HCT116 (cell line): ENCODE data around the gene SMAD9. TPM values are rescaled to one million over a fixed set of nuclear protein-coding genes. Genes with fewer than 3 reads are reported as not detected.

Experiments
- ATAC-seq: fragments of 200-7000 bp; cut with Tn5 transposase; 2 replicates; pipeline ENCODE4 v1.9.1; 2020; ENCODE audit warnings: mild to moderate bottlenecking, moderate library complexity
- BruUV-seq: library from RNA; stranded (reverse); fragments of 400-500 nt; replicated peaks from 2 replicates; lab custom pipeline; 2021; lab: Mats Ljungman, UMichigan
- CTCF ChIA-PET: fragments of 300-600 bp; sonication (Branson Sonifier 250); formaldehyde crosslinking; loops from one replicate; lab custom pipeline; 2021; ENCODE audit warnings: antibody characterized with exemption; lab: Charles Lee
- POLR2A ChIA-PET: fragments of 300-600, 350-600 bp; sonication (Branson Sonifier 250); formaldehyde crosslinking; loops from one replicate; lab custom pipeline; 2021; ENCODE audit warnings: antibody characterized with exemption; lab: Charles Lee
- RAD21 ChIA-PET, 2 experiments: fragments of 300-600 bp; sonication (Branson Sonifier 250); formaldehyde crosslinking; loops; one replicate each; lab custom pipeline; 2023; ENCODE audit warnings: low total read pairs in 2 of 2; ENCODE audit not compliant: uncharacterized antibody in 2 of 2, unreplicated experiment in 2 of 2, low non-redundant PET in 1 of 2; lab: Charles Lee
- DNase-seq: peaks from one replicate; pipeline ENCODE4 v3.0.0-alpha.2; 2010; ENCODE audit warnings: low read depth, low spot score
- H2AFZ ChIP-seq: fragments of 200-600 bp; shearing (Covaris generic), sonication (generic); 2 replicates; pipeline ENCODE4 v1.6.1; 2017; ENCODE audit warnings: low read depth, mixed run types, mixed read lengths, antibody characterized with exemption, low read length; ENCODE audit not compliant: poor library complexity, severe bottlenecking
- H3K27ac ChIP-seq: 2 replicates; pipeline ENCODE4 v1.5.1; 2012; ENCODE audit warnings: low read depth, low read length
- H3K27me3 ChIP-seq: fragments of 200-600 bp; sonication (generic); 2 replicates; pipeline ENCODE4 v1.6.1; 2016; ENCODE audit warnings: mixed run types, low read length, mixed read lengths; ENCODE audit not compliant: insufficient read depth
- H3K36me3 ChIP-seq, 2 experiments: fragments of 200-500 bp in 1 of 2; fragments of 200-600 bp in 1 of 2; sonication (Bioruptor generic) in 1 of 2; sonication (generic) in 1 of 2; 2 replicates each; pipeline versions ENCODE4 v1.5.1 to v1.6.1; 2014 to 2016; ENCODE audit warnings: low read length in 2 of 2, inconsistent platforms in 1 of 2, mixed read lengths in 1 of 2, mixed run types in 1 of 2; ENCODE audit not compliant: insufficient read depth in 2 of 2, control insufficient read depth in 1 of 2
- H3K4me1 ChIP-seq, 2 experiments: fragments of 200-600 bp in 1 of 2; sonication (generic) in 1 of 2; 2 replicates each; pipeline versions ENCODE4 v1.5.1 to v1.6.1; 2012 to 2017; ENCODE audit warnings: low read length in 2 of 2, inconsistent platforms in 1 of 2, mild to moderate bottlenecking in 1 of 2, mixed read lengths in 1 of 2, mixed run types in 1 of 2, moderate library complexity in 1 of 2; ENCODE audit not compliant: insufficient read depth in 2 of 2, control insufficient read depth in 1 of 2
- H3K4me2 ChIP-seq: fragments of 200-600 bp; sonication (generic); 2 replicates; pipeline ENCODE4 v1.6.1; 2017; ENCODE audit warnings: mixed run types, low read length, mixed read lengths
- H3K4me3 ChIP-seq, 2 experiments: fragments of 200-600 bp in 1 of 2; sonication (generic) in 1 of 2; replicated peaks in 1 of 2; 2 replicates each; pipeline ENCODE4 v1.5.1; 2011 to 2016; ENCODE audit warnings: low read length in 2 of 2, control low read depth in 1 of 2, low read depth in 1 of 2, mild to moderate bottlenecking in 1 of 2, mixed read lengths in 1 of 2, mixed run types in 1 of 2
- H3K79me2 ChIP-seq: fragments of 200-600 bp; sonication (generic); 2 replicates; pipeline ENCODE4 v1.6.1; 2017; ENCODE audit warnings: mild to moderate bottlenecking, mixed run types, low read length, moderate library complexity, mixed read lengths; ENCODE audit not compliant: insufficient read depth
- H3K9ac ChIP-seq: fragments of 200-600 bp; sonication (generic); 2 replicates; pipeline ENCODE4 v1.6.1; 2016; ENCODE audit warnings: low read length, mixed read lengths
- H3K9me2 ChIP-seq: fragments of 200-600 bp; sonication (generic), shearing (Covaris generic); 2 replicates; pipeline ENCODE4 v1.6.1; 2017; ENCODE audit warnings: mixed run types, mild to moderate bottlenecking, moderate library complexity; ENCODE audit not compliant: insufficient read depth
- H3K9me3 ChIP-seq, 2 experiments: fragments of 200-500 bp in 1 of 2; fragments of 200-600 bp in 1 of 2; sonication (Bioruptor generic) in 1 of 2; sonication (generic) in 1 of 2; 2 replicates each; pipeline ENCODE4 v1.6.1; 2014 to 2017; ENCODE audit warnings: low read length in 2 of 2, mixed read lengths in 2 of 2, inconsistent platforms in 1 of 2, low read depth in 1 of 2, mild to moderate bottlenecking in 1 of 2, mixed run types in 1 of 2, moderate library complexity in 1 of 2; ENCODE audit not compliant: control insufficient read depth in 1 of 2, insufficient read depth in 1 of 2
- H4K20me1 ChIP-seq: fragments of 200-600 bp; sonication (generic), shearing (Covaris generic); 2 replicates; pipeline ENCODE4 v1.6.1; 2017; ENCODE audit warnings: mixed run types, mild to moderate bottlenecking, moderate library complexity; ENCODE audit not compliant: insufficient read depth
- CBX3 ChIP-seq: IDR thresholded peaks from 2 replicates; pipeline ENCODE4 v1.6.1; 2012; ENCODE audit warnings: low read depth
- EGR1 ChIP-seq: IDR thresholded peaks from 2 replicates; pipeline ENCODE4 v1.6.1; 2012; ENCODE audit warnings: low read depth
- EZH2 ChIP-seq: fragments of 200-600 bp; sonication (generic); IDR thresholded peaks from 2 replicates; pipeline ENCODE4 v1.6.1; 2017; ENCODE audit warnings: antibody characterized with exemption, mixed run types
- EZH2phosphoT487 ChIP-seq: fragments of 200-600 bp; IDR thresholded peaks from 2 replicates; pipeline ENCODE4 v1.6.1; 2018; ENCODE audit warnings: antibody characterized with exemption, borderline replicate concordance
- FOSL1 ChIP-seq: IDR thresholded peaks from 2 replicates; pipeline ENCODE4 v1.6.1; 2012; ENCODE audit warnings: low read depth
- JUND ChIP-seq: IDR thresholded peaks from 2 replicates; pipeline ENCODE4 v1.6.1; 2012
- POLR2A ChIP-seq: IDR thresholded peaks from 2 replicates; pipeline ENCODE4 v1.7.0; 2011; ENCODE audit warnings: borderline replicate concordance; ENCODE audit not compliant: insufficient read depth, insufficient read length; ENCODE audit errors: extremely low read depth
- POLR2AphosphoS5 ChIP-seq: IDR thresholded peaks from 2 replicates; pipeline ENCODE4 v1.6.1; 2011; ENCODE audit warnings: mild to moderate bottlenecking, low read depth, low read length, moderate library complexity
- RAD21 ChIP-seq: IDR thresholded peaks from 2 replicates; pipeline ENCODE4 v1.6.1; 2012; ENCODE audit warnings: low read depth, mild to moderate bottlenecking
- SP1 ChIP-seq: IDR thresholded peaks from 2 replicates; pipeline ENCODE4 v1.6.1; 2012; ENCODE audit warnings: low read depth
- SRF ChIP-seq: IDR thresholded peaks from 2 replicates; pipeline ENCODE4 v1.6.1; 2012; ENCODE audit warnings: low read depth
- TCF7L2 ChIP-seq: IDR thresholded peaks from 2 replicates; pipeline ENCODE4 v1.7.0; 2011; ENCODE audit warnings: borderline replicate concordance, inconsistent platforms; ENCODE audit not compliant: insufficient read depth, insufficient read length; ENCODE audit errors: extremely low read depth
- YY1 ChIP-seq: IDR thresholded peaks from 2 replicates; pipeline ENCODE4 v1.6.1; 2011; ENCODE audit warnings: low read length, low read depth, moderate library complexity, mild to moderate bottlenecking; ENCODE audit not compliant: insufficient replicate concordance; ENCODE audit errors: extremely low read depth
- ZNF274 ChIP-seq: fragments of 200-500 bp; sonication (Bioruptor generic); IDR thresholded peaks from 2 replicates; pipeline ENCODE4 v1.6.1; 2014; ENCODE audit warnings: mild to moderate bottlenecking, low read depth, low read length, inconsistent platforms
- intact Hi-C: fragments of 100-400 bp; cut with micrococcal nuclease; formaldehyde crosslinking; loops from 2 replicates; pipeline ENCODE4 v1.10.0; 2022
- total RNA-seq: library from RNA; stranded (reverse); gene quantifications from one replicate; pipeline ENCODE4 v1.2.1, GENCODE V29; 2021; ENCODE audit not compliant: unreplicated experiment
- TF ChIP-seq, protein P1 (sequence below): IDR thresholded peaks from 2 replicates; pipeline ENCODE4 v1.6.1; 2011; ENCODE audit warnings: mild to moderate bottlenecking, low read length, moderate library complexity; ENCODE audit not compliant: insufficient replicate concordance; ENCODE audit errors: extremely low read depth

SMAD9 gene
- total RNA-seq, 1 experiment from 2014 or later, result 4.3 TPM

DNA sequence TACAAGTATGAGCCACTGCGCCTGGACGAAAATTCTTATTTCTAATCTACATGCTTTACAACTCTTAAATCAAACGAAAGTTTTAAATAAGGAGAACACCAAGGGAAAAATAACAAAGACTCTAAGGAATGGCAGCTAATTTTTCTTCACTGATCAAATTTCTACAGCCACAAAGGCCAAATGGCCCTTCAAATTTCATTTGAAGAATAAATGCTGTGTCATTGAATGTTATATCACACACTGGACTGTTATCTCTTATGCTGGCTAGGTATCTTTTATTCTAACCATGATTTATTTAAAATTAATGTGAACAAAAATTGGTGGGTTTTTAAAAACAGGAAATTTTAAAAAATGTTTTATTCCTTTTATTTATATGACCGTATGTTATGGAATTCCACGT, 14.1 kb downstream of the SMAD9 start:
- BruUV-seq, result no TSS peak
- Histone ChIP-seq H3K36me3 (no peaks in the 10 kb centered on the region), H3K9ac (no peak overlapping the region), H2AFZ (no peak overlapping the region), H4K20me1 (no peaks in the 10 kb centered on the region), H3K9me2 (no peaks in the 10 kb centered on the region), H3K4me1 (no peaks in the 10 kb centered on the region), H3K27me3 (no peaks in the 10 kb centered on the region), H3K4me3 (no peak overlapping the region), H3K9me3 (no peaks in the 10 kb centered on the region), H3K4me2 (no peak overlapping the region), H3K27ac (no peak overlapping the region), H3K79me2 (no peaks in the 10 kb centered on the region)
- no peak for ATAC-seq
- intact Hi-C loops, result no loop called here
- RAD21 ChIA-PET, result no interaction called here
- no peak for DNase-seq
- TF ChIP-seq EZH2phosphoT487 (no peak), CBX3 (no peak), TCF7L2 (no peak), POLR2AphosphoS5 (no peak)
- POLR2A ChIA-PET, result no interaction called here
- CTCF ChIA-PET, result no interaction called here

DNA sequence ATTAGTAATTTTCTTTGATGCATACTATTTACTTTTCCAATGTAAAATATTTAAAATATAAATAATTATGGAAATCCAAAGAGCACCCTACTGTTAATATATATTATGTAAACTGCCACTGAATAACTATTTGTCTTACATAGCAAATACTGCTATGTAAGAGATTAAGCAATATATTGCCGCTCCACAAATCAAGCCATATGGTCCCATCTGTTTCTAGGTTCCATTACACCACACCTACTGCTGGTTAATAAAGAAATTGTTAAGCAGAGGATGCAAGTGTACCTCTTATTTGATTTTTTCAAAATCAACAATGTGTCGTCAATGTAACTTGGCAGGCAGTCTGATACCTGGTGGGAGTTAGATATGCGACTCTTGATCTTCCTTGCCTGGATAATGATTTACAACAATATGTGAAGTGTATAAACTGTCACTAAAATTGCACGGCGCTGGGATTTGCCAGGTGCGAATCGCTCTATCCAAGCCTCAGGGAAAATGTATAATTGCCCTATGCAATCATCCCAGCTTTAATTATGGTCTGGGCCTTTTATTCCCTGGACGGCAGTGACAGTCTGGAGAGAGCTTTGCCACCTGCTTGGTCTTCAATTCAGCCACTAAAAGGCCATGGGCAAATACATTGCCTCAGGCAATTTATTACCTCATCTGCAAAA, 16.0 kb downstream of the SMAD9 start:
- ChIA-PET RAD21 (no interaction called here), POLR2A (interaction anchor here (0.9 kb wide), 1 partner anchor 27 kb away, joined by 3 read pairs; no protein-coding TSS in a partner anchor), CTCF (no interaction called here)
- ATAC-seq, result no peak
- no peaks in the 10 kb centered on the region for H3K9me3 ChIP-seq
- no peak for DNase-seq
- H4K20me1 ChIP-seq, result no peaks in the 10 kb centered on the region
- H3K27ac ChIP-seq, result no peak overlapping the region
- H3K4me3 ChIP-seq, result no peak overlapping the region
- BruUV-seq, result no TSS peak
- H3K4me2 ChIP-seq, result no peak overlapping the region
- H3K9me2 ChIP-seq, result no peaks in the 10 kb centered on the region
- intact Hi-C loops, result no loop called here
- no peak overlapping the region for H3K9ac ChIP-seq
- H3K27me3 ChIP-seq, result no peaks in the 10 kb centered on the region
- H3K36me3 ChIP-seq, result no peaks in the 10 kb centered on the region
- no peak overlapping the region for H2AFZ ChIP-seq
- H3K4me1 ChIP-seq, result no peaks in the 10 kb centered on the region
- no peaks in the 10 kb centered on the region for H3K79me2 ChIP-seq
- TF ChIP-seq, protein P1, sequence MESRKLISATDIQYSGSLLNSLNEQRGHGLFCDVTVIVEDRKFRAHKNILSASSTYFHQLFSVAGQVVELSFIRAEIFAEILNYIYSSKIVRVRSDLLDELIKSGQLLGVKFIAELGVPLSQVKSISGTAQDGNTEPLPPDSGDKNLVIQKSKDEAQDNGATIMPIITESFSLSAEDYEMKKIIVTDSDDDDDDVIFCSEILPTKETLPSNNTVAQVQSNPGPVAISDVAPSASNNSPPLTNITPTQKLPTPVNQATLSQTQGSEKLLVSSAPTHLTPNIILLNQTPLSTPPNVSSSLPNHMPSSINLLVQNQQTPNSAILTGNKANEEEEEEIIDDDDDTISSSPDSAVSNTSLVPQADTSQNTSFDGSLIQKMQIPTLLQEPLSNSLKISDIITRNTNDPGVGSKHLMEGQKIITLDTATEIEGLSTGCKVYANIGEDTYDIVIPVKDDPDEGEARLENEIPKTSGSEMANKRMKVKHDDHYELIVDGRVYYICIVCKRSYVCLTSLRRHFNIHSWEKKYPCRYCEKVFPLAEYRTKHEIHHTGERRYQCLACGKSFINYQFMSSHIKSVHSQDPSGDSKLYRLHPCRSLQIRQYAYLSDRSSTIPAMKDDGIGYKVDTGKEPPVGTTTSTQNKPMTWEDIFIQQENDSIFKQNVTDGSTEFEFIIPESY, result no peak
- TF ChIP-seq YY1 (no peak), ZNF274 (no peak), POLR2A (no peak), POLR2AphosphoS5 (no peak), SRF (no peak), CBX3 (no peak), FOSL1 (no peak), RAD21 (no peak), JUND (no peak), TCF7L2 (no peak), SP1 (no peak), EGR1 (no peak), EZH2 (no peak)
